Stomach (tissue), 4 donors: ENCODE results near the gene RARS1.

Experiments
- CTCF ChIP-seq, 7 experiments: fragments of 450-650 bp in 4 of 7; fragments of 200-600 bp in 3 of 7; sonication (generic) in 3 of 7; IDR thresholded peaks; one replicate each; pipeline ENCODE4 v1.5.1; 2016 to 2019; ENCODE audit warnings: antibody characterized with exemption in 7 of 7, control low read depth in 2 of 7, mild to moderate bottlenecking in 1 of 7
- EP300 ChIP-seq: sonication (generic); formaldehyde crosslinking; IDR thresholded peaks from one replicate; pipeline ENCODE4 v1.6.1; 2017; ENCODE audit warnings: antibody characterized with exemption
- POLR2A ChIP-seq, 4 donors: fragments of 450-650 bp; IDR thresholded peaks; one replicate each; pipeline ENCODE4 v1.6.1; 2016; ENCODE audit warnings: antibody characterized with exemption in 4 of 4, control low read depth in 2 of 4, mild to moderate bottlenecking in 1 of 4, moderate library complexity in 1 of 4
- POLR2AphosphoS5 ChIP-seq, 3 donors: sonication (generic); formaldehyde crosslinking; IDR thresholded peaks; one replicate each; pipeline ENCODE4 v1.6.1; 2016; ENCODE audit warnings: antibody characterized with exemption in 3 of 3

DNA sequence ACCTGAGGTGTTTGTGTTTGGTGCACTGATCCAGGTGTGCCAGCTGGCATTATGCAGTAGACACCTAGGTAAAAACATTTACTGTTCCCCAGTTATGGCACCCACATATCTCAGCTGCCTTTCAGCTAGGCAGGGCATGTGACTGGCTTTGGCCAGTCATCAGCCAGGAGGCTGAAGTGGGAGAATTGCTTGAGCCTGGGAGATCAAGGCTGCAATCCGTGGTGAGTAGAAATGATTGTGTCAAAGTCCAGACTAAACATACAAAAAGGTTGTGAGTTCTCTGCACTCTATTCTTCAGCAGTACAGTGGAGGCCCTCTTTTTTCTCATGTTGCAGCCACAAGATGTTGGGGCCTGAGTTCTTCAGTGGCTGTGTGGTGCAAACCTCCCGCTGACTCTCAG lies 39.6 kb downstream of the RARS1 start:
- TF ChIP-seq CTCF (IDR thresholded peaks at IDR 0.05): no peak
- no peak for TF ChIP-seq POLR2AphosphoS5 (IDR thresholded peaks at IDR 0.05)
- no peak for TF ChIP-seq POLR2A (IDR thresholded peaks at IDR 0.05)
- no peak for TF ChIP-seq EP300
